ENCODE data around the gene LRRC56. TPM values are rescaled to one million over a fixed set of nuclear protein-coding genes. Genes with fewer than 3 reads are reported as not detected.

Gene LRRC56
- polyA plus RNA-seq, 1 donor (not counting 4 experiments of a cell fraction or from before 2014, with no cell fraction given) = 0.28 TPM

GRCh38 chr11:532986-533585, 4.2 kb upstream of the LRRC56 start:
- FAIRE-seq (no peak), DNase-seq (ENCODE audit: low read depth, low spot score) (no peak)
- H3K9me3 ChIP-seq (ENCODE audit: control insufficient read depth, low read depth, low read length) = no peaks in the 10 kb centered on the region
- H3K4me3 ChIP-seq (ENCODE audit: control insufficient read depth in 2 of 3, extremely low read depth in 1 of 3, insufficient read depth in 2 of 3, low read depth in 1 of 3, low read length in 3 of 3) = no peak overlapping the region
- H3K27ac ChIP-seq (ENCODE audit: control insufficient read depth, insufficient read depth, low read length) = no peak overlapping the region
- peaks cover 23% of the 10 kb centered on the region for H3K4me1 ChIP-seq (ENCODE audit: control insufficient read depth, extremely low read depth, insufficient read depth, low read length)
- H3K36me3 ChIP-seq (ENCODE audit: control insufficient read depth in 2 of 2, extremely low read depth in 1 of 2, insufficient read depth in 2 of 2, low read length in 2 of 2) = peaks cover 17 to 27% of the 10 kb centered on the region in 2 experiments
- no peak overlapping the region for H2AFZ ChIP-seq (ENCODE audit: control insufficient read depth, low read length)
- TF ChIP-seq CTCF (optimal IDR thresholded peaks at IDR 0.05 in 1 of 3, IDR thresholded peaks at IDR 0.05 in 1 of 3, conservative IDR thresholded peaks at IDR 0.05 in 1 of 3; ENCODE audit: extremely low read depth in 1 of 3, insufficient read depth in 2 of 3, low read length in 3 of 3) = no peak
- TF ChIP-seq EZH2 (IDR thresholded peaks at IDR 0.05; ENCODE audit: low read length) = no peak
- H3K27me3 ChIP-seq (ENCODE audit: control insufficient read depth, extremely low read depth, insufficient read depth, low read length) = no peaks in the 10 kb centered on the region
- no peak overlapping the region for H3K9ac ChIP-seq (ENCODE audit: control insufficient read depth, extremely low read depth, insufficient read depth, low read length)
- H3K4me2 ChIP-seq (ENCODE audit: control insufficient read depth, extremely low read depth, insufficient read depth, low read depth, low read length) = no peak overlapping the region
- H4K20me1 ChIP-seq (ENCODE audit: control insufficient read depth, extremely low read depth, insufficient read depth, low read length) = peaks cover 22% of the 10 kb centered on the region
- no peaks in the 10 kb centered on the region for H3K9me1 ChIP-seq (ENCODE audit: control insufficient read depth, extremely low read depth, insufficient read depth, low read length)
- dilution Hi-C loops (cut with MboI; ENCODE audit: extremely low pct_ligation_motif_present, low sequenced_read_pairs) = no loop called here
- H3K79me2 ChIP-seq (ENCODE audit: control insufficient read depth, insufficient read depth, low read length) = peaks cover 31% of the 10 kb centered on the region

- peak overlapping the region; percentile 90 for H3K9ac ChIP-seq (ENCODE audit: control insufficient read depth, extremely low read depth, insufficient read depth, low read length)
- dilution Hi-C loops (cut with MboI; ENCODE audit: extremely low pct_ligation_motif_present, low sequenced_read_pairs) = no loop called here
These were observed 3.5 kb upstream of the LRRC56 start for GRCh38 chr11:533586-534395.

More at GRCh38 chr11:533586-534395, 3.5 kb upstream of the LRRC56 start:
- H3K27me3 ChIP-seq (ENCODE audit: control insufficient read depth, extremely low read depth, insufficient read depth, low read length) = peaks cover 6% of the 10 kb centered on the region
- H3K9me1 ChIP-seq (ENCODE audit: control insufficient read depth, extremely low read depth, insufficient read depth, low read length) = no peaks in the 10 kb centered on the region
- DNase-seq (ENCODE audit: low read depth, low spot score) (no peak), FAIRE-seq (no peak)
- H4K20me1 ChIP-seq (ENCODE audit: control insufficient read depth, extremely low read depth, insufficient read depth, low read length) = peaks cover 22% of the 10 kb centered on the region
- TF ChIP-seq CTCF (optimal IDR thresholded peaks at IDR 0.05 in 1 of 3, IDR thresholded peaks at IDR 0.05 in 1 of 3, conservative IDR thresholded peaks at IDR 0.05 in 1 of 3; ENCODE audit: extremely low read depth in 1 of 3, insufficient read depth in 2 of 3, low read length in 3 of 3) = no peak
- no peak for TF ChIP-seq EZH2 (IDR thresholded peaks at IDR 0.05; ENCODE audit: low read length)
- H2AFZ ChIP-seq (ENCODE audit: control insufficient read depth, low read length) = no peak overlapping the region
- H3K4me2 ChIP-seq (ENCODE audit: control insufficient read depth, extremely low read depth, insufficient read depth, low read depth, low read length) = peak overlapping the region; percentile 59
- H3K9me3 ChIP-seq (ENCODE audit: control insufficient read depth, low read depth, low read length) = no peaks in the 10 kb centered on the region
- peaks cover 23% of the 10 kb centered on the region for H3K4me1 ChIP-seq (ENCODE audit: control insufficient read depth, extremely low read depth, insufficient read depth, low read length)
- H3K36me3 ChIP-seq (ENCODE audit: control insufficient read depth in 2 of 2, extremely low read depth in 1 of 2, insufficient read depth in 2 of 2, low read length in 2 of 2) = peaks cover 17 to 27% of the 10 kb centered on the region in 2 experiments
- H3K79me2 ChIP-seq (ENCODE audit: control insufficient read depth, insufficient read depth, low read length) = peaks cover 31% of the 10 kb centered on the region
- H3K4me3 ChIP-seq (ENCODE audit: control insufficient read depth in 2 of 3, extremely low read depth in 1 of 3, insufficient read depth in 2 of 3, low read depth in 1 of 3, low read length in 3 of 3) = peak overlapping the region; percentile 74 to 96 (median 83)
- no peak overlapping the region for H3K27ac ChIP-seq (ENCODE audit: control insufficient read depth, insufficient read depth, low read length)
